Muscle of back (tissue), 11 donors: ENCODE data around the gene EFNA2. TPM values are rescaled to one million over a fixed set of nuclear protein-coding genes. Genes with fewer than 3 reads are reported as not detected.

Experiments used
- DNase-seq, 3 donors: peaks; one replicate each; pipeline versions ENCODE4 v3.0.0 to v3.0.0-alpha.2; 2013
- polyA plus RNA-seq, 10 donors: library from polyadenylated mRNA; unstranded; fragments of 120-200 nt; gene quantifications; one replicate each; pipeline ENCODE4 v1.2.1, GENCODE V29; 2013; ENCODE audit not compliant: insufficient read length in 10 of 10

Gene EFNA2
- polyA plus RNA-seq, 10 donors, result 0.29 to 2.4 (median 1.3) TPM

GRCh38 chr19:1282588-1283206, 3.0 kb upstream of the EFNA2 start:
- DNase-seq, result no peak

GRCh38 chr19:1283207-1283916, 2.3 kb upstream of the EFNA2 start:
- DNase-seq, result no peak

GRCh38 chr19:1283917-1284292, 1.8 kb upstream of the EFNA2 start:
- DNase-seq, result no peak

- DNase-seq, result no peak
Measured at GRCh38 chr19:1284293-1284978, 1.2 kb upstream of the EFNA2 start.

- DNase-seq, result no peak
Measured at GRCh38 chr19:1284979-1285736, 515 bp upstream of the EFNA2 start.

- DNase-seq, result no peak
Measured at GRCh38 chr19:1286487-1287353, 1.0 kb downstream of the EFNA2 start.

GRCh38 chr19:1287354-1288225, 1.9 kb downstream of the EFNA2 start:
- no peak for DNase-seq

GRCh38 chr19:1288226-1288612, 2.5 kb downstream of the EFNA2 start:
- no peak for DNase-seq

GRCh38 chr19:1288833-1289685, 3.4 kb downstream of the EFNA2 start:
- DNase-seq, result no peak

- no peak for DNase-seq
Measured at GRCh38 chr19:1289686-1290025, 4.0 kb downstream of the EFNA2 start.

- no peak for DNase-seq
Measured at GRCh38 chr19:1290196-1290702, 4.6 kb downstream of the EFNA2 start.

- DNase-seq, result no peak
Measured at GRCh38 chr19:1290703-1291651, 5.3 kb downstream of the EFNA2 start.

- DNase-seq, result no peak
Measured at GRCh38 chr19:1291761-1292418, 6.2 kb downstream of the EFNA2 start.

- no peak for DNase-seq
Measured at GRCh38 chr19:1292419-1293151, 6.9 kb downstream of the EFNA2 start.

GRCh38 chr19:1293782-1294604, 8.3 kb downstream of the EFNA2 start:
- DNase-seq, result no peak

GRCh38 chr19:1294688-1295087, 9.0 kb downstream of the EFNA2 start:
- no peak for DNase-seq
